Mesendoderm (in vitro differentiated cells): Measurements from ENCODE around the gene BTG1.

Source experiments
- DNase-seq: peaks from one replicate; pipeline ENCODE4 v3.0.0; 2013
- H2AK5ac ChIP-seq: 2 replicates; pipeline ENCODE4 v1.6.1; 2013; ENCODE audit warnings: low read length, inconsistent platforms
- H2BK120ac ChIP-seq: 2 replicates; pipeline ENCODE4 v1.6.1; 2013; ENCODE audit warnings: low read depth, mild to moderate bottlenecking, low read length, moderate library complexity, mixed read lengths
- H2BK15ac ChIP-seq: replicated peaks from 2 replicates; pipeline ENCODE4 v1.6.1; 2013; ENCODE audit warnings: low read depth, mild to moderate bottlenecking, moderate library complexity
- H2BK5ac ChIP-seq: 2 replicates; pipeline ENCODE4 v1.6.1; 2013; ENCODE audit warnings: low read length, inconsistent platforms
- H3K18ac ChIP-seq: 2 replicates; pipeline ENCODE4 v1.6.1; 2013; ENCODE audit warnings: mild to moderate bottlenecking, low read length, mixed read lengths
- H3K23ac ChIP-seq: one replicate; pipeline ENCODE4 v1.6.1; 2013; ENCODE audit warnings: low read length
- H3K27ac ChIP-seq: 2 replicates; pipeline ENCODE4 v1.5.1; 2013; ENCODE audit warnings: low read depth, mild to moderate bottlenecking, inconsistent platforms, low read length, moderate library complexity
- H3K27me3 ChIP-seq: 2 replicates; pipeline ENCODE4 v1.6.1; 2013; ENCODE audit warnings: low read length, control low read depth, mild to moderate bottlenecking, inconsistent platforms; ENCODE audit not compliant: insufficient read depth, poor library complexity
- H3K36me3 ChIP-seq: 2 replicates; pipeline ENCODE4 v1.6.1; 2013; ENCODE audit warnings: low read length, inconsistent platforms; ENCODE audit not compliant: control insufficient read depth, insufficient read depth
- H3K4ac ChIP-seq: one replicate; pipeline ENCODE4 v1.6.1; 2013; ENCODE audit warnings: low read depth, mild to moderate bottlenecking, low read length, moderate library complexity
- H3K4me1 ChIP-seq: 2 replicates; pipeline ENCODE4 v1.6.1; 2013; ENCODE audit warnings: low read depth, low read length, inconsistent platforms; ENCODE audit not compliant: control insufficient read depth
- H3K4me2 ChIP-seq: 2 replicates; pipeline ENCODE4 v1.6.1; 2013; ENCODE audit warnings: low read length
- H3K4me3 ChIP-seq: 2 replicates; pipeline ENCODE4 v1.5.1; 2013; ENCODE audit warnings: mild to moderate bottlenecking, low read length
- H3K56ac ChIP-seq: one replicate; pipeline ENCODE4 v1.6.1; 2013; ENCODE audit warnings: low read length
- H3K79me1 ChIP-seq: 2 replicates; pipeline ENCODE4 v1.6.1; 2013; ENCODE audit warnings: low read length, inconsistent platforms
- H3K79me2 ChIP-seq: 2 replicates; pipeline ENCODE4 v1.6.1; 2013; ENCODE audit warnings: mild to moderate bottlenecking, low read length; ENCODE audit not compliant: control insufficient read depth, insufficient read depth
- H3K9ac ChIP-seq: 2 replicates; pipeline ENCODE4 v1.6.1; 2013; ENCODE audit warnings: low read length, inconsistent platforms
- H4K5ac ChIP-seq: one replicate; pipeline ENCODE4 v1.6.1; 2013; ENCODE audit warnings: low read length
- H4K8ac ChIP-seq: one replicate; pipeline ENCODE4 v1.6.1; 2013; ENCODE audit warnings: low read depth, mild to moderate bottlenecking, control low read depth, low read length, moderate library complexity
- WGBS: extraction: QIAGEN DNeasy Blood & Tissue Kit; methylation state at CpG from one replicate; pipeline ENCODE4 v1.1.7; 2013; ENCODE audit warnings: low lambda C conversion rate, missing lambda C conversion rate; ENCODE audit not compliant: insufficient coverage; ENCODE audit errors: extremely low coverage; 5-methylcytosine and 5-hydroxymethylcytosine counted together

Gene BTG1

GRCh38 chr12:92105110-92105509 is 40.5 kb downstream of the BTG1 start:
- Histone ChIP-seq H3K79me2 (no peaks in the 10 kb centered on the region), H3K18ac (no peak overlapping the region), H3K79me1 (no peaks in the 10 kb centered on the region), H3K9ac (no peak overlapping the region), H3K27me3 (no peaks in the 10 kb centered on the region), H3K4me2 (no peak overlapping the region), H3K27ac (no peak overlapping the region), H3K4ac (no peak overlapping the region), H4K8ac (no peak overlapping the region), H4K5ac (no peak overlapping the region), H3K23ac (no peak overlapping the region), H3K4me3 (no peak overlapping the region), H3K56ac (no peak overlapping the region), H2BK120ac (no peak overlapping the region), H2BK15ac (no peak overlapping the region), H2BK5ac (no peak overlapping the region), H2AK5ac (no peak overlapping the region), H3K4me1 (peaks cover 10% of the 10 kb centered on the region), H3K36me3 (no peaks in the 10 kb centered on the region)
- DNase-seq: no peak
- no CpG with 5 or more reads among the region's 2 CpGs for WGBS

- Histone ChIP-seq H3K18ac (no peak overlapping the region), H3K4me3 (no peak overlapping the region), H3K79me1 (no peaks in the 10 kb centered on the region), H3K9ac (no peak overlapping the region), H3K4ac (no peak overlapping the region), H3K4me1 (peaks cover 4% of the 10 kb centered on the region), H2BK15ac (no peak overlapping the region), H3K27ac (no peak overlapping the region), H3K4me2 (no peak overlapping the region), H4K8ac (no peak overlapping the region), H3K23ac (no peak overlapping the region), H3K27me3 (no peaks in the 10 kb centered on the region), H4K5ac (no peak overlapping the region), H3K36me3 (no peaks in the 10 kb centered on the region), H2BK5ac (no peak overlapping the region), H3K79me2 (no peaks in the 10 kb centered on the region), H2BK120ac (no peak overlapping the region), H2AK5ac (no peak overlapping the region), H3K56ac (no peak overlapping the region)
- DNase-seq: no peak
- WGBS: no CpG with 5 or more reads among the region's 2 CpGs
These were observed 43.0 kb downstream of the BTG1 start for GRCh38 chr12:92102606-92103005.

- H2BK15ac ChIP-seq: no peak overlapping the region
- no peak for DNase-seq
- no peak overlapping the region for H3K4ac ChIP-seq
- no CpG with 5 or more reads among the region's 1 CpG for WGBS
- H2BK5ac ChIP-seq: no peak overlapping the region
- no peaks in the 10 kb centered on the region for H3K27me3 ChIP-seq
- no peak overlapping the region for H4K5ac ChIP-seq
- no peaks in the 10 kb centered on the region for H3K36me3 ChIP-seq
- H2BK120ac ChIP-seq: no peak overlapping the region
- H3K23ac ChIP-seq: no peak overlapping the region
- H3K4me2 ChIP-seq: no peak overlapping the region
- no peak overlapping the region for H3K4me3 ChIP-seq
- H3K79me2 ChIP-seq: no peaks in the 10 kb centered on the region
- H4K8ac ChIP-seq: no peak overlapping the region
- H3K18ac ChIP-seq: no peak overlapping the region
- no peak overlapping the region for H2AK5ac ChIP-seq
- no peak overlapping the region for H3K56ac ChIP-seq
- H3K4me1 ChIP-seq: no peaks in the 10 kb centered on the region
- no peaks in the 10 kb centered on the region for H3K79me1 ChIP-seq
- H3K27ac ChIP-seq: no peak overlapping the region
- no peak overlapping the region for H3K9ac ChIP-seq
These were observed 46.9 kb downstream of the BTG1 start for GRCh38 chr12:92098594-92099380.

- Histone ChIP-seq H3K4me1 (no peaks in the 10 kb centered on the region), H3K27ac (no peak overlapping the region), H3K56ac (no peak overlapping the region), H3K9ac (no peak overlapping the region), H3K4ac (no peak overlapping the region), H2AK5ac (no peak overlapping the region), H3K23ac (no peak overlapping the region), H3K79me2 (no peaks in the 10 kb centered on the region), H3K79me1 (no peaks in the 10 kb centered on the region), H2BK5ac (no peak overlapping the region), H2BK120ac (no peak overlapping the region), H3K36me3 (no peaks in the 10 kb centered on the region), H2BK15ac (no peak overlapping the region), H4K8ac (no peak overlapping the region), H3K27me3 (no peaks in the 10 kb centered on the region), H4K5ac (no peak overlapping the region), H3K4me2 (no peak overlapping the region), H3K4me3 (no peak overlapping the region), H3K18ac (no peak overlapping the region)
- WGBS: no CpG with 5 or more reads among the region's 2 CpGs
- DNase-seq: no peak
These were observed 49.1 kb downstream of the BTG1 start for GRCh38 chr12:92096346-92097136.

GRCh38 chr12:92094751-92095161 is 50.9 kb downstream of the BTG1 start:
- no peaks in the 10 kb centered on the region for H3K79me1 ChIP-seq
- H2AK5ac ChIP-seq: no peak overlapping the region
- H3K36me3 ChIP-seq: no peaks in the 10 kb centered on the region
- H2BK120ac ChIP-seq: no peak overlapping the region
- H3K56ac ChIP-seq: no peak overlapping the region
- H2BK15ac ChIP-seq: no peak overlapping the region
- no peak overlapping the region for H3K4ac ChIP-seq
- DNase-seq: peak; percentile 44
- H3K9ac ChIP-seq: no peak overlapping the region
- no peak overlapping the region for H4K8ac ChIP-seq
- H3K4me3 ChIP-seq: no peak overlapping the region
- H3K23ac ChIP-seq: no peak overlapping the region
- no peak overlapping the region for H3K27ac ChIP-seq
- WGBS: no CpG with 5 or more reads among the region's 1 CpG
- H3K4me2 ChIP-seq: no peak overlapping the region
- H3K27me3 ChIP-seq: no peaks in the 10 kb centered on the region
- no peak overlapping the region for H3K18ac ChIP-seq
- H4K5ac ChIP-seq: no peak overlapping the region
- H2BK5ac ChIP-seq: no peak overlapping the region
- no peaks in the 10 kb centered on the region for H3K4me1 ChIP-seq
- H3K79me2 ChIP-seq: no peaks in the 10 kb centered on the region
